ENCODE data around the gene LACTB. TPM values are rescaled to one million over a fixed set of nuclear protein-coding genes. Genes with fewer than 3 reads are reported as not detected.
A peak's percentile ranks its signal among the peaks of the same experiment; 100 is the strongest.

The LACTB gene
- total and polyA plus RNA-seq, 2 of the 13 experiments (the other 11 are each of a cell fraction or from before 2014, with no cell fraction given), result 14.8 to 23.0 TPM

DNA sequence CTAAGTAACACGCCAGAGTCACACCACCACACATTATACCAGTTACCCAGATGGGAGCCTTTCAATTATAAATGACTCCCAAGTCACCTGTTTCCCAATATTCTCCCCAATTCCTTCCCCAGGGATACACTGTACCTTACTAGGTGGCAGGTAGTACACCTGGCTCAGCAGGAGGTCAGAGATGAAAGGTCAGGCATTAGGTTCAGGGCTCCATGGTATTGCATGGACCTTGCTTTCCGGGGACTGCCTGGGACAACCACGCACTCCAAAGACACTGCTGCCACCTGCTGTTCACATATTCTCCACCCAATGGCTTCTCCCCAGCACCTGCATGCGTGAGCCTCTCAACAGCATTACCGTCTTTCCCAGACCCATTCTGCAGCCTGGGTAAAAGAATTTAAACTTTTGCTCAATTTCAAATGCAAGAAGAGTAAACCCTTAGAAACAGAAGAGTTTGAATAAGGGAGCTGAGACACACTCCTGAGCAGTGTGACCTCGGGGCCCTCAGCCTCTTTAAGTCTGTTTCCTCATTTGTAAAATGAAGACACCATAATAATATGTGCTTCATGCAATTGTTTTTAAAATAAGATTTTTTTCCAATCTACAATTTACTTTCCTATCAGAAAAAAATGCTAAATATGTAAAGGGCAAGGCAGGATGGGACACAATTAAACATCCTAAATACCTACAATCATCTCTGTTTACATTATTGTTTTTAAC is 28.0 kb upstream of the LACTB start (continued):
- TF ChIP-seq, protein P1, sequence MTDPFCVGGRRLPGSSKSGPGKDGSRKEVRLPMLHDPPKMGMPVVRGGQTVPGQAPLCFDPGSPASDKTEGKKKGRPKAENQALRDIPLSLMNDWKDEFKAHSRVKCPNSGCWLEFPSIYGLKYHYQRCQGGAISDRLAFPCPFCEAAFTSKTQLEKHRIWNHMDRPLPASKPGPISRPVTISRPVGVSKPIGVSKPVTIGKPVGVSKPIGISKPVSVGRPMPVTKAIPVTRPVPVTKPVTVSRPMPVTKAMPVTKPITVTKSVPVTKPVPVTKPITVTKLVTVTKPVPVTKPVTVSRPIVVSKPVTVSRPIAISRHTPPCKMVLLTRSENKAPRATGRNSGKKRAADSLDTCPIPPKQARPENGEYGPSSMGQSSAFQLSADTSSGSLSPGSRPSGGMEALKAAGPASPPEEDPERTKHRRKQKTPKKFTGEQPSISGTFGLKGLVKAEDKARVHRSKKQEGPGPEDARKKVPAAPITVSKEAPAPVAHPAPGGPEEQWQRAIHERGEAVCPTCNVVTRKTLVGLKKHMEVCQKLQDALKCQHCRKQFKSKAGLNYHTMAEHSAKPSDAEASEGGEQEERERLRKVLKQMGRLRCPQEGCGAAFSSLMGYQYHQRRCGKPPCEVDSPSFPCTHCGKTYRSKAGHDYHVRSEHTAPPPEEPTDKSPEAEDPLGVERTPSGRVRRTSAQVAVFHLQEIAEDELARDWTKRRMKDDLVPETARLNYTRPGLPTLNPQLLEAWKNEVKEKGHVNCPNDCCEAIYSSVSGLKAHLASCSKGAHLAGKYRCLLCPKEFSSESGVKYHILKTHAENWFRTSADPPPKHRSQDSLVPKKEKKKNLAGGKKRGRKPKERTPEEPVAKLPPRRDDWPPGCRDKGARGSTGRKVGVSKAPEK (CRISPR knock-in tag; IDR thresholded peaks at IDR 0.05; ENCODE audit: borderline replicate concordance), result no peak
- TF ChIP-seq ZSCAN21 (CRISPR knock-in tag; IDR thresholded peaks at IDR 0.05; ENCODE audit: borderline replicate concordance) (0 out of 2 replicates have a peak, but pooled peaks have one; percentile 51), ZNF143 (CRISPR knock-in tag; IDR thresholded peaks at IDR 0.05) (0 out of 2 replicates have a peak, but pooled peaks have one; percentile 22), GABPB1 (CRISPR knock-in tag; IDR thresholded peaks at IDR 0.05) (peak; percentile 17; the same call in 1 of the 2 replicates), NR2F2 (IDR thresholded peaks at IDR 0.05; ENCODE audit: borderline replicate concordance, low read depth) (peak; percentile 68; the same call in 1 of the 2 replicates), ETV5 (CRISPR knock-in tag; IDR thresholded peaks at IDR 0.05; ENCODE audit: borderline replicate concordance) (peak; percentile 57; the same call in 1 of the 2 replicates), YEATS2 (CRISPR knock-in tag; IDR thresholded peaks at IDR 0.05; ENCODE audit: borderline replicate concordance) (peak; percentile 23; the same call in 1 of the 2 replicates), MED1 (CRISPR knock-in tag; IDR thresholded peaks at IDR 0.05) (peak; percentile 43; the same call in 1 of the 2 replicates), ZNF12 (CRISPR knock-in tag; IDR thresholded peaks at IDR 0.05) (peak; percentile 49; the same call in 1 of the 2 replicates), ZSCAN20 (CRISPR knock-in tag; IDR thresholded peaks at IDR 0.05; ENCODE audit: borderline replicate concordance) (no peak), ZNF788 (CRISPR knock-in tag; IDR thresholded peaks at IDR 0.05; ENCODE audit: borderline replicate concordance) (peak; percentile 31; the same call in 1 of the 2 replicates), PHF20 (CRISPR knock-in tag; IDR thresholded peaks at IDR 0.05) (no peak), REPIN1 (CRISPR knock-in tag; IDR thresholded peaks at IDR 0.05; ENCODE audit: borderline replicate concordance, low read depth) (peak; percentile 83; the same call in 1 of the 2 replicates), RNF2 (conservative IDR thresholded peaks at IDR 0.05; ENCODE audit: low read depth) (no peak), ZNF350 (CRISPR knock-in tag; IDR thresholded peaks at IDR 0.05; ENCODE audit: borderline replicate concordance, low read depth) (peak; percentile 60; the same call in 1 of the 2 replicates), ZNF136 (CRISPR knock-in tag; IDR thresholded peaks at IDR 0.05; ENCODE audit: low read depth) (0 out of 2 replicates have a peak, but pooled peaks have one; percentile 53), YY1 (IDR thresholded peaks at IDR 0.05; ENCODE audit: insufficient read depth, insufficient replicate concordance, low read depth, low read length) (peak; percentile 68), ZSCAN25 (CRISPR knock-in tag; IDR thresholded peaks at IDR 0.05) (0 out of 2 replicates have a peak, but pooled peaks have one; percentile 21), KDM2A (CRISPR knock-in tag; IDR thresholded peaks at IDR 0.05; ENCODE audit: borderline replicate concordance, low read depth) (peak; percentile 75), ELF1 (CRISPR knock-in tag; IDR thresholded peaks at IDR 0.05) (peak; percentile 47)
- TF ChIP-seq, protein P2, sequence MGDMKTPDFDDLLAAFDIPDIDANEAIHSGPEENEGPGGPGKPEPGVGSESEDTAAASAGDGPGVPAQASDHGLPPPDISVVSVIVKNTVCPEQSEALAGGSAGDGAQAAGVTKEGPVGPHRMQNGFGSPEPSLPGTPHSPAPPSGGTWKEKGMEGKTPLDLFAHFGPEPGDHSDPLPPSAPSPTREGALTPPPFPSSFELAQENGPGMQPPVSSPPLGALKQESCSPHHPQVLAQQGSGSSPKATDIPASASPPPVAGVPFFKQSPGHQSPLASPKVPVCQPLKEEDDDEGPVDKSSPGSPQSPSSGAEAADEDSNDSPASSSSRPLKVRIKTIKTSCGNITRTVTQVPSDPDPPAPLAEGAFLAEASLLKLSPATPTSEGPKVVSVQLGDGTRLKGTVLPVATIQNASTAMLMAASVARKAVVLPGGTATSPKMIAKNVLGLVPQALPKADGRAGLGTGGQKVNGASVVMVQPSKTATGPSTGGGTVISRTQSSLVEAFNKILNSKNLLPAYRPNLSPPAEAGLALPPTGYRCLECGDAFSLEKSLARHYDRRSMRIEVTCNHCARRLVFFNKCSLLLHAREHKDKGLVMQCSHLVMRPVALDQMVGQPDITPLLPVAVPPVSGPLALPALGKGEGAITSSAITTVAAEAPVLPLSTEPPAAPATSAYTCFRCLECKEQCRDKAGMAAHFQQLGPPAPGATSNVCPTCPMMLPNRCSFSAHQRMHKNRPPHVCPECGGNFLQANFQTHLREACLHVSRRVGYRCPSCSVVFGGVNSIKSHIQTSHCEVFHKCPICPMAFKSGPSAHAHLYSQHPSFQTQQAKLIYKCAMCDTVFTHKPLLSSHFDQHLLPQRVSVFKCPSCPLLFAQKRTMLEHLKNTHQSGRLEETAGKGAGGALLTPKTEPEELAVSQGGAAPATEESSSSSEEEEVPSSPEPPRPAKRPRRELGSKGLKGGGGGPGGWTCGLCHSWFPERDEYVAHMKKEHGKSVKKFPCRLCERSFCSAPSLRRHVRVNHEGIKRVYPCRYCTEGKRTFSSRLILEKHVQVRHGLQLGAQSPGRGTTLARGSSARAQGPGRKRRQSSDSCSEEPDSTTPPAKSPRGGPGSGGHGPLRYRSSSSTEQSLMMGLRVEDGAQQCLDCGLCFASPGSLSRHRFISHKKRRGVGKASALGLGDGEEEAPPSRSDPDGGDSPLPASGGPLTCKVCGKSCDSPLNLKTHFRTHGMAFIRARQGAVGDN (CRISPR knock-in tag; IDR thresholded peaks at IDR 0.05), result peak; percentile 40; the same call in 1 of the 2 replicates

Measured in HepG2 (cell line).